ENCODE measurements around the gene AP2B1. TPM values are rescaled to one million over a fixed set of nuclear protein-coding genes. Genes with fewer than 3 reads are reported as not detected.

The AP2B1 gene
- total RNA-seq, 4 donors from 2014 or later: 62.6 to 94.3 (median 79.4) TPM

DNA sequence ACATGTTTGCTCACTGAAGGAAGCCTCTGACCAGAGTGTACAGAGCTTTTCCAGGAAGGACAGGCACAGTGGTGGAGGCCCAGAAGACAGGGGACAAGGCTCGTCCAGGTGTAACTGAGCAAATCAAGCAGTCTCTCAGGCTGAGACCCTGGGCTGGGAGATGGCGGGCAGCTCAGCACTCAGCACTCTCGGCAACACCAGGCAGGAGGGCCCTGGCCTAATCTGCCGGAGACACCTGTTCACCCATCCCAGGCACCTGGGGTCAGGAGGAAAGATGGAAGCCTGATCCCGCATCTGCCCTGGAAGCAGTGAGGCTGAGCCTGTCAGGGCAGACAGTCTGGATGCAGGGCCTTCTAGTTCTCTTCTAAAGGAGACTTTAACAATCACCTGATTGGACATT, 149.1 kb downstream of the AP2B1 start:
- TF ChIP-seq, protein P1, sequence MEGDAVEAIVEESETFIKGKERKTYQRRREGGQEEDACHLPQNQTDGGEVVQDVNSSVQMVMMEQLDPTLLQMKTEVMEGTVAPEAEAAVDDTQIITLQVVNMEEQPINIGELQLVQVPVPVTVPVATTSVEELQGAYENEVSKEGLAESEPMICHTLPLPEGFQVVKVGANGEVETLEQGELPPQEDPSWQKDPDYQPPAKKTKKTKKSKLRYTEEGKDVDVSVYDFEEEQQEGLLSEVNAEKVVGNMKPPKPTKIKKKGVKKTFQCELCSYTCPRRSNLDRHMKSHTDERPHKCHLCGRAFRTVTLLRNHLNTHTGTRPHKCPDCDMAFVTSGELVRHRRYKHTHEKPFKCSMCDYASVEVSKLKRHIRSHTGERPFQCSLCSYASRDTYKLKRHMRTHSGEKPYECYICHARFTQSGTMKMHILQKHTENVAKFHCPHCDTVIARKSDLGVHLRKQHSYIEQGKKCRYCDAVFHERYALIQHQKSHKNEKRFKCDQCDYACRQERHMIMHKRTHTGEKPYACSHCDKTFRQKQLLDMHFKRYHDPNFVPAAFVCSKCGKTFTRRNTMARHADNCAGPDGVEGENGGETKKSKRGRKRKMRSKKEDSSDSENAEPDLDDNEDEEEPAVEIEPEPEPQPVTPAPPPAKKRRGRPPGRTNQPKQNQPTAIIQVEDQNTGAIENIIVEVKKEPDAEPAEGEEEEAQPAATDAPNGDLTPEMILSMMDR (IDR thresholded peaks at IDR 0.05): no peak
- no peak for DNase-seq (ENCODE audit: low spot score)
- ATAC-seq (ENCODE audit: low FRiP score): no peak

DNA sequence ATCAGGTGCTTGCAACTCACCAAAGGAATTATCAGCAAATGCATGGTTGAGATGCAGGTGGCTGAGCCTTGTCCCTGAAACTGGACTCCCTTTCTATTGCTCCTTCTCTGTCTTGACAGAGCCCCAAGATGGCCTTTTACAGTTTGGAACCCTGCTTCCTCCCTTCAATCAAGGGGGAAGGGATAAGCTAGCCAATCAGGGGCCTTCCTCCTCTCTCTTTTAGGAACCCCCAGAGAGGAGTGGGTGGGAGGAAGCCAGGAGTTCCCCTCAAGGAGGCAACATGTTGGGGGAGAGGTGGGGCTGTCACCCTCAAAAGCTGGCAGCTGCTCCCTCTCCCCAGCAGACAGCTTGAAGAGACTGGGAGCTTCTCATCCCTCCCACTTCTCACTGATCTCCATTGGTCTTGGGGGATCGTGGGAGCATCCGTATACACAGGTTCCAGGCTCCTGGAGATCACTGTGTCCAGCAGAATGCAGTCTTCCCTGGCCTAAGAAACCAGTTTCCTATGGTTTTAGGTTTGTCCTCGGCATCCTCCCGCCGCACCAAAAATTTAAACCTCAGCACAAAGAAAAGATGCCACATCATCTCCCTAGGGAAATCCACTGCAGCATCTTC, 151.5 kb downstream of the AP2B1 start:
- no peak for ATAC-seq (ENCODE audit: low FRiP score)
- DNase-seq (ENCODE audit: low spot score): no peak

DNA sequence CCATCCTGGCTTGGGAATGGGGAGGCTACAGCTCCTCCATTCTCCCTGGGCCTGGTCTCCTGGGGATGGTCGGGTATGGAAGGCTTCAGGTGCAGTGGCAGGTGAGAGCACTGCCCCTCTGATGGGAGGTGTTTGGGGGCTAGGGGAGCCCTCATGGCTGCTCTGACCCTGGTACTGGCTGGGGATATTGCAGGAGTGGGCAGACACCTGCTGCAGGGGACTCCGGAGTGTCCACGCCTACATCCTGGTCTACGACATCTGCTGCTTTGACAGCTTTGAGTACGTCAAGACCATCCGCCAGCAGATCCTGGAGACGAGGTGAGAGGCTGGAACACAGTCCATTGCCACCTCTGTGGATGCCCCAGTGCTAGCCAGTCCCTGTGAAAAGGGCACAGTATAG, 153.1 kb downstream of the AP2B1 start:
- ATAC-seq (ENCODE audit: low FRiP score) (no peak), DNase-seq (ENCODE audit: low spot score) (no peak)
- TF ChIP-seq, protein P1 (IDR thresholded peaks at IDR 0.05): no peak

More for the DNA sequence above, 151.5 kb downstream of the AP2B1 start:
- TF ChIP-seq, protein P1 (IDR thresholded peaks at IDR 0.05): no peak

DNA sequence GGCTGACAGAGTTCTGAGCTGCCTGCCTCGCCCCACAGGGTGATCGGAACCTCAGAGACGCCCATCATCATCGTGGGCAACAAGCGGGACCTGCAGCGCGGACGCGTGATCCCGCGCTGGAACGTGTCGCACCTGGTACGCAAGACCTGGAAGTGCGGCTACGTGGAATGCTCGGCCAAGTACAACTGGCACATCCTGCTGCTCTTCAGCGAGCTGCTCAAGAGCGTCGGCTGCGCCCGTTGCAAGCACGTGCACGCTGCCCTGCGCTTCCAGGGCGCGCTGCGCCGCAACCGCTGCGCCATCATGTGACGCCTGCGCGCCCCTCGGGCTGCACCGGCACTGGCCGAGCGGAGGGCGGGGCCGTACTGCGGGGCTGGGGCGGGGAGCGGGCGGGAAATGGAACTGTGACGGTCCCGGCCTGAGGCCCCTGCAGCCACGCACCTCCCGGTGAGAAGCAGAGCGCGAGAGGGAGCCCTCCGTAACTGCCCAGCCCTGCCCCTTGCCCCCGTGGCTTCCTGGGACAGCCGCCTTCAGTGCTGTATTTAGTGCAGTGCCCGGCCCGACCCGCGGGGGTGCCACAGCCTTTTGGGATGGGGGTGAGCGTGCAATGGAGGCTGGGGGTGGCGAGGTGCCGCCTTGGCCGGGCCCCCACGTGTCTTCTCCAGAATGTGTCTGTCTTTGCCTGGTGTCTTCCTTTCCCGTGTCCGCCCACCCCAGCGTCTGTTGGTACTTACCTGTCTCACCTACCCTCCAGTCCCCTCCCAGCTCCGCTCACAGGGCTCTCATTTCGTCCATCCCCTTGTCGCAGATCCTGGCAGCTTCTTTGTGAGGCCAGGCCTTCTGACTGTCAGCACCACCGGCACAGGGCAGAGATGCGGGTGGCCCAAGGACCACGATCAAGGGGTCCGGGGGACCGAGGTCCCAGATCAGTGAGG, 154.1 kb downstream of the AP2B1 start:
- ATAC-seq (ENCODE audit: low FRiP score) (no peak), DNase-seq (ENCODE audit: low spot score) (no peak)
- TF ChIP-seq, protein P1 (IDR thresholded peaks at IDR 0.05): no peak

DNA sequence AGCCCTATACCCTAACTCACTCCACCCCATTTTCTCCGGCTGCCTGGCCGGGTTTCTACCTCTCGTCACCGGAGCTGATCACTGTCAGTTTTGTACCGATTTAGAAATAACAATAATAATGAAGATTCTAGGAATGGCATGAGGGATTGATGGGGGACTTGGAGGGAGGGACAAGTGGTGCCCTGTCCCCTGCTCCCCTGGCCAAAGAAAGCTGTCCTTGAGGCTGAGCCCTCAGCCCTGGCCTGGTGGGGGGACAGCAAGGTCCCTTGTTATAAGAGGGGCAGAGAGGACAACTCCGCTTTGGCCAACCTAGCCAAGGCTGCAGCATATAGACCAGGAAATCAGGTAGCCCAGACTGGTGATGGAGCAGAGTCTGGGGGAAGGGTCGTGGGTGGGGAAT, 155.4 kb downstream of the AP2B1 start:
- no peak for ATAC-seq (ENCODE audit: low FRiP score)
- TF ChIP-seq, protein P1 (IDR thresholded peaks at IDR 0.05): no peak
- DNase-seq (ENCODE audit: low spot score): no peak

DNA sequence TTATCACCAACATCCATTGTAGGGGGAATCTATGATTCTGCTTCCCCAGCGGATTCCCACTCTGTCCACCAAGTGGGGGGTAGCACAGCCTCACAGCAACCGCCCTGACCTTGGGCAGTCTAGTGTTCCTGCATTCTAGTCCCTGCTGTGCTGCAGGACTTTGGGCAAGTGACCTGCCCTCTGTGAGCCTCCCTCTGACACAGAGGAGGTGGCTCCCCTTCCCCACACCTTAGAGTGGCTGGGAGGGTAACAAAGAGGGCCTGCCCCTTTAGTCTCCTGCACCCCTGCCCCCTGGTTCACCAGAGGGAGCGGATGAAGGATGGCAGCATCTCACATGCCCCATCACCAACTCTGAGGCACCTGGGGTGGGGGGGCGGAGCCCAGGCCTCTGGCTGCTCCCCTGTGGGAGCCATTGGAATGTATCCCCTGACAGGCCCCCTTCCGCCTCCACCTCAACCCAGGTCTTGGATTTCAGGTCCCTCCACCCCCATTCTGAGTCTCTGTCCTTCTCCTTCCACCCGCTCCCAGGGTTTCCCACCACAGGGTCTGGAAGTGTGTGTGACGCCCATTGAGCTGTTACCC, 155.9 kb downstream of the AP2B1 start:
- ATAC-seq (ENCODE audit: low FRiP score): no peak
- TF ChIP-seq, protein P1 (IDR thresholded peaks at IDR 0.05): no peak
- DNase-seq (ENCODE audit: low spot score): no peak

All from omental fat pad (tissue), 4 donors.